Astrocyte (in vitro differentiated cells and primary cell): ENCODE results near the gene MYOG. TPM values are rescaled to one million over a fixed set of nuclear protein-coding genes. Genes with fewer than 3 reads are reported as not detected.

Source experiments
- DNase-seq: peaks from one replicate; pipeline ENCODE4 v3.0.0-alpha.2; 2010; ENCODE audit warnings: low read depth
- FAIRE-seq: peaks from 2 replicates; lab custom pipeline; 2011; peaks lifted over from hg19 to GRCh38; lab: Jason Lieb, UNC
- H2AFZ ChIP-seq: 2 replicates; pipeline ENCODE4 v1.6.0; 2012; ENCODE audit warnings: low read depth, low read length, inconsistent platforms
- H3K27ac ChIP-seq: 2 replicates; pipeline ENCODE4 v1.5.1; 2011; ENCODE audit warnings: low read depth, low read length, inconsistent platforms
- H3K27me3 ChIP-seq: 2 replicates; pipeline ENCODE4 v1.6.0; 2011; ENCODE audit warnings: low read length, inconsistent platforms; ENCODE audit not compliant: insufficient read depth
- H3K36me3 ChIP-seq: 2 replicates; pipeline ENCODE4 v1.5.1; 2011; ENCODE audit warnings: low read length, inconsistent platforms; ENCODE audit not compliant: insufficient read depth
- H3K4me1 ChIP-seq: 2 replicates; pipeline ENCODE4 v1.5.1; 2011; ENCODE audit warnings: low read length, inconsistent platforms; ENCODE audit not compliant: insufficient read depth
- H3K4me2 ChIP-seq: 2 replicates; pipeline ENCODE4 v1.6.0; 2012; ENCODE audit warnings: low read length, inconsistent platforms
- H3K4me3 ChIP-seq: 2 replicates; pipeline ENCODE4 v1.5.1; 2011; ENCODE audit warnings: low read depth, mild to moderate bottlenecking, low read length, inconsistent platforms; ENCODE audit not compliant: insufficient read depth
- H3K79me2 ChIP-seq: 2 replicates; pipeline ENCODE4 v1.6.0; 2012; ENCODE audit warnings: mild to moderate bottlenecking, low read length, inconsistent platforms; ENCODE audit not compliant: insufficient read depth
- H3K9ac ChIP-seq: 2 replicates; pipeline ENCODE4 v1.6.0; 2012; ENCODE audit warnings: mild to moderate bottlenecking, low read length, inconsistent platforms
- H3K9me3 ChIP-seq: 2 replicates; pipeline ENCODE4 v1.5.1; 2012; ENCODE audit warnings: low read depth, mild to moderate bottlenecking, low read length, inconsistent platforms; ENCODE audit not compliant: insufficient read depth
- H4K20me1 ChIP-seq: 2 replicates; pipeline ENCODE4 v1.6.0; 2012; ENCODE audit warnings: low read length, inconsistent platforms; ENCODE audit not compliant: insufficient read depth
- H3K27ac Mint-ChIP-seq: one replicate; pipeline ENCODE4 v1.8.0; 2021; ENCODE audit warnings: mild to moderate bottlenecking, mixed read lengths; ENCODE audit not compliant: unreplicated experiment
- H3K27me3 Mint-ChIP-seq: one replicate; pipeline ENCODE4 v1.8.0; 2021; ENCODE audit warnings: low read depth, mixed read lengths; ENCODE audit not compliant: unreplicated experiment
- H3K36me3 Mint-ChIP-seq: one replicate; pipeline ENCODE4 v1.8.0; 2021; ENCODE audit warnings: low read depth, mixed read lengths; ENCODE audit not compliant: unreplicated experiment
- H3K4me1 Mint-ChIP-seq: one replicate; pipeline ENCODE4 v1.8.0; 2021; ENCODE audit warnings: low read depth, mixed read lengths; ENCODE audit not compliant: unreplicated experiment
- H3K4me3 Mint-ChIP-seq: one replicate; pipeline ENCODE4 v1.8.0; 2021; ENCODE audit warnings: mild to moderate bottlenecking, moderate library complexity, mixed read lengths; ENCODE audit not compliant: unreplicated experiment
- H3K9me3 Mint-ChIP-seq: one replicate; pipeline ENCODE4 v1.8.0; 2021; ENCODE audit warnings: mild to moderate bottlenecking, mixed read lengths; ENCODE audit not compliant: unreplicated experiment
- CTCF ChIP-seq: IDR thresholded peaks from 2 replicates; pipeline ENCODE4 v1.5.1; 2011; ENCODE audit warnings: low read depth, mild to moderate bottlenecking, inconsistent platforms, low read length, moderate library complexity; ENCODE audit not compliant: insufficient read depth
- EZH2 ChIP-seq: IDR thresholded peaks from 2 replicates; pipeline ENCODE4 v1.6.1; 2012; ENCODE audit warnings: mild to moderate bottlenecking, low read length, inconsistent platforms; ENCODE audit not compliant: insufficient read depth
- total RNA-seq: library from RNA; stranded (reverse); gene quantifications from 2 replicates; pipeline ENCODE4 v1.2.1, GENCODE V29; 2021

MYOG gene
- total RNA-seq, 1 donor from 2014 or later: not detected

GRCh38 chr1:203036135-203036534 is 49.7 kb downstream of the MYOG start:
- H3K9ac ChIP-seq: no peak overlapping the region
- Mint-ChIP-seq H3K4me3 (no peak overlapping the region), H3K27me3 (peaks cover 31% of the 10 kb centered on the region), H3K36me3 (peaks cover 10% of the 10 kb centered on the region), H3K27ac (no peak overlapping the region), H3K9me3 (no peaks in the 10 kb centered on the region), H3K4me1 (peaks cover 30% of the 10 kb centered on the region)
- TF ChIP-seq CTCF (no peak), EZH2 (no peak)
- H4K20me1 ChIP-seq: peaks cover 4% of the 10 kb centered on the region
- no peaks in the 10 kb centered on the region for H3K36me3 ChIP-seq
- H3K4me2 ChIP-seq: no peak overlapping the region
- H2AFZ ChIP-seq: no peak overlapping the region
- peaks cover 13% of the 10 kb centered on the region for H3K4me1 ChIP-seq
- H3K9me3 ChIP-seq: no peaks in the 10 kb centered on the region
- DNase-seq (peak; percentile 16), FAIRE-seq (no peak)
- H3K27ac ChIP-seq: no peak overlapping the region
- H3K4me3 ChIP-seq: no peak overlapping the region
- H3K79me2 ChIP-seq: no peaks in the 10 kb centered on the region
- no peaks in the 10 kb centered on the region for H3K27me3 ChIP-seq

GRCh38 chr1:203035111-203036000 is 50.5 kb downstream of the MYOG start:
- Mint-ChIP-seq H3K27me3 (peaks cover 28% of the 10 kb centered on the region), H3K27ac (no peak overlapping the region)
- H3K79me2 ChIP-seq: no peaks in the 10 kb centered on the region

More at GRCh38 chr1:203035111-203036000, 50.5 kb downstream of the MYOG start:
- no peak overlapping the region for H3K27ac ChIP-seq
- DNase-seq (no peak), FAIRE-seq (no peak)
- no peaks in the 10 kb centered on the region for H3K9me3 ChIP-seq
- H3K27me3 ChIP-seq: no peaks in the 10 kb centered on the region
- TF ChIP-seq CTCF: no peak
- no peak for TF ChIP-seq EZH2
- H2AFZ ChIP-seq: no peak overlapping the region
- peaks cover 7% of the 10 kb centered on the region for H3K36me3 Mint-ChIP-seq
- H3K4me1 Mint-ChIP-seq: peaks cover 30% of the 10 kb centered on the region
- H3K4me3 ChIP-seq: no peak overlapping the region
- H3K9me3 Mint-ChIP-seq: no peaks in the 10 kb centered on the region
- no peaks in the 10 kb centered on the region for H3K36me3 ChIP-seq
- H3K4me3 Mint-ChIP-seq: no peak overlapping the region
- H3K4me2 ChIP-seq: no peak overlapping the region
- peaks cover 4% of the 10 kb centered on the region for H4K20me1 ChIP-seq
- H3K9ac ChIP-seq: no peak overlapping the region
- H3K4me1 ChIP-seq: peaks cover 13% of the 10 kb centered on the region
